ENCODE measurements around the gene SYNE2.

The SYNE2 gene

GRCh38 chr14:64201296-64201695 lies 348.5 kb downstream of the SYNE2 start:
- H3K4me3 ChIP-seq (ENCODE audit: low read depth, low read length) = no peak overlapping the region
- DNase-seq (ENCODE audit: low read depth, low spot score) = no peak
- TF ChIP-seq, protein P1, sequence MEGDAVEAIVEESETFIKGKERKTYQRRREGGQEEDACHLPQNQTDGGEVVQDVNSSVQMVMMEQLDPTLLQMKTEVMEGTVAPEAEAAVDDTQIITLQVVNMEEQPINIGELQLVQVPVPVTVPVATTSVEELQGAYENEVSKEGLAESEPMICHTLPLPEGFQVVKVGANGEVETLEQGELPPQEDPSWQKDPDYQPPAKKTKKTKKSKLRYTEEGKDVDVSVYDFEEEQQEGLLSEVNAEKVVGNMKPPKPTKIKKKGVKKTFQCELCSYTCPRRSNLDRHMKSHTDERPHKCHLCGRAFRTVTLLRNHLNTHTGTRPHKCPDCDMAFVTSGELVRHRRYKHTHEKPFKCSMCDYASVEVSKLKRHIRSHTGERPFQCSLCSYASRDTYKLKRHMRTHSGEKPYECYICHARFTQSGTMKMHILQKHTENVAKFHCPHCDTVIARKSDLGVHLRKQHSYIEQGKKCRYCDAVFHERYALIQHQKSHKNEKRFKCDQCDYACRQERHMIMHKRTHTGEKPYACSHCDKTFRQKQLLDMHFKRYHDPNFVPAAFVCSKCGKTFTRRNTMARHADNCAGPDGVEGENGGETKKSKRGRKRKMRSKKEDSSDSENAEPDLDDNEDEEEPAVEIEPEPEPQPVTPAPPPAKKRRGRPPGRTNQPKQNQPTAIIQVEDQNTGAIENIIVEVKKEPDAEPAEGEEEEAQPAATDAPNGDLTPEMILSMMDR (IDR thresholded peaks at IDR 0.05; ENCODE audit: low read depth, low read length) = no peak
- in situ Hi-C loops (cut with HindIII; ENCODE audit: low sequenced_read_pairs) = no loop called here

DNA sequence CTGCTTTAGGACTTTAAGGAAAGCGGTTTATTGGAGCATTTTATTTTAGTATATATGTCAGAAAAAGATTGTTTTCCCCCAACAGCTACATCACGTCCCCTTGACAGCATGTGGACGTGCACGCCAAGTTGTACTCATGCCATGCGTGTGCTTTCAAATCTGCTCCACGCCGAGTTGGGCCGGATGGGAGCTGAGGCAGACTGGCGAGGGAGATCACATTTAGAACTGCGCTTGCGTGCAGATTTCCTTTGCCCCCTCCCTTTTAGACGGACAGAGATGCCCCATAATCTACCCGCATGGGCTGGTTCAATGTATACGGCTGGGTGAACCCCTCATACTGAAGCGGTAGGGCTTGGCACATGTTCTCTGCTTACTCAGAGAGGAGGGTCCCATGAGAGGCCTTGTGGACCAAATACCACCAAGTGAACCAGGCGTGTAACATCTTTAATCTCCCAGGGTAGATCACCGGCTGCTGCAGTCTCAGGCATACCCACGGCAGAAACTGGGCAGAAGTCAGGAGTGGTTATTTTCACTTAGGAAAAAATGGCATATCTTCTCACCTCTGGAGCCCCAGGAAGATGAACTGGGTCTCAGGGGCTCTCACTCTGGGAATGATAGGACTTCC lies 349.2 kb downstream of the SYNE2 start:
- in situ Hi-C loops (cut with HindIII; ENCODE audit: low sequenced_read_pairs) = no loop called here
- TF ChIP-seq, protein P1 (IDR thresholded peaks at IDR 0.05; ENCODE audit: low read depth, low read length) = no peak
- no peak overlapping the region for H3K4me3 ChIP-seq (ENCODE audit: low read depth, low read length)
- no peak for DNase-seq (ENCODE audit: low read depth, low spot score)

GRCh38 chr14:64202716-64203115 lies 349.9 kb downstream of the SYNE2 start:
- TF ChIP-seq, protein P1 (IDR thresholded peaks at IDR 0.05; ENCODE audit: low read depth, low read length) = no peak
- in situ Hi-C loops (cut with HindIII; ENCODE audit: low sequenced_read_pairs) = no loop called here
- no peak overlapping the region for H3K4me3 ChIP-seq (ENCODE audit: low read depth, low read length)
- DNase-seq (ENCODE audit: low read depth, low spot score) = no peak

- no peak overlapping the region for H3K4me3 ChIP-seq (ENCODE audit: low read depth, low read length)
- in situ Hi-C loops (cut with HindIII; ENCODE audit: low sequenced_read_pairs) = no loop called here
- no peak for DNase-seq (ENCODE audit: low read depth, low spot score)
- TF ChIP-seq, protein P1 (IDR thresholded peaks at IDR 0.05; ENCODE audit: low read depth, low read length) = no peak
Measured at GRCh38 chr14:64203366-64204006, 350.7 kb downstream of the SYNE2 start.

GRCh38 chr14:64208261-64208660 lies 355.5 kb downstream of the SYNE2 start:
- TF ChIP-seq, protein P1 (IDR thresholded peaks at IDR 0.05; ENCODE audit: low read depth, low read length) = no peak
- in situ Hi-C loops (cut with HindIII; ENCODE audit: low sequenced_read_pairs) = no loop called here
- no peak overlapping the region for H3K4me3 ChIP-seq (ENCODE audit: low read depth, low read length)

DNA sequence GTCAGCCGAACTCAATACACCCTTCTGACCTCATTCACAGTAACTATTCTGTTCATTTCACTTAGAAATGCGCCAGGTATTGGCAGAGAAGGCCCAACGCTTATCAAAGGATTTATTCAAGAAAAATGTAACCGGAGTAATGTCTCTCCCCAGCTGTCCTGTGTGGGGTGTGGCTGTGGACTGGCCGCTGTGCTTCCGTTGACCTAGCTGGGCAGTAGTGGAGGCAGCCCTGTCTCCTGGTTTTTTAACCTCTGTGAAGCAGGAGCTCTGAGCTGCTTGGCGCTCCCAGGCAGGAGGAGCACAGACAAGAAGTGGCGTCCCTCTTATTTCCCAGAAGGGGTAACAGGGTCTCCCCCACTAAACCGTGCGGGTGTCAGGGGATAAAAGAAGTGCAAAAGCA lies 356.2 kb downstream of the SYNE2 start:
- in situ Hi-C loops (cut with HindIII; ENCODE audit: low sequenced_read_pairs) = no loop called here

More at GRCh38 chr14:64208261-64208660, 355.5 kb downstream of the SYNE2 start:
- DNase-seq (ENCODE audit: low read depth, low spot score) = no peak

More for the DNA sequence above, 356.2 kb downstream of the SYNE2 start:
- no peak overlapping the region for H3K4me3 ChIP-seq (ENCODE audit: low read depth, low read length)
- TF ChIP-seq, protein P1 (IDR thresholded peaks at IDR 0.05; ENCODE audit: low read depth, low read length) = no peak
- no peak for DNase-seq (ENCODE audit: low read depth, low spot score)

All from astrocyte of the spinal cord (primary cell).